Left ventricle myocardium inferior (tissue), 1 donor: ENCODE measurements around the gene SLC25A18. TPM values are rescaled to one million over a fixed set of nuclear protein-coding genes. Genes with fewer than 3 reads are reported as not detected.
A peak's percentile ranks its signal among the peaks of the same experiment; 100 is the strongest.
"Not testable (repeated sequence)": the region's sequence is repeated elsewhere in the genome, so short reads cannot be mapped to it uniquely, and the experiment has no call there.

ENCODE experiments used
- DNase-seq: peaks from one replicate; pipeline ENCODE4 v3.0.0-alpha.2; 2020
- H3K27ac ChIP-seq: fragments of 200-600 bp; replicated peaks from 2 replicates; pipeline ENCODE4 v1.8.0; 2021
- H3K27me3 ChIP-seq: fragments of 200-600 bp; 2 replicates; pipeline ENCODE4 v1.8.0; 2021; ENCODE audit warnings: low read depth
- H3K36me3 ChIP-seq: fragments of 200-600 bp; 2 replicates; pipeline ENCODE4 v1.8.0; 2021
- H3K4me1 ChIP-seq: fragments of 200-600 bp; 2 replicates; pipeline ENCODE4 v1.8.0; 2021
- H3K4me3 ChIP-seq: fragments of 200-600 bp; 2 replicates; pipeline ENCODE4 v1.8.0; 2021; ENCODE audit warnings: mild to moderate bottlenecking, moderate library complexity
- H3K9me3 ChIP-seq: fragments of 200-600 bp; replicated peaks from 2 replicates; pipeline ENCODE4 v1.8.0; 2021
- CTCF ChIP-seq: fragments of 200-600 bp; IDR thresholded peaks from 2 replicates; pipeline ENCODE4 v1.8.0; 2021; ENCODE audit warnings: antibody characterized with exemption, mild to moderate bottlenecking, borderline replicate concordance
- intact Hi-C: fragments of 100-400 bp; cut with micrococcal nuclease; formaldehyde crosslinking; loops from one replicate; pipeline ENCODE4 v1.11.0; 2022
- long read RNA-seq: library from polyadenylated mRNA; unstranded; transcript quantifications from one replicate; pipeline ENCODE4 v2.0.0, GENCODE V29; 2021
- total RNA-seq: library from RNA; stranded (reverse); fragmentation: NEBNext Ultra II Directional; extraction: Animal tissue kit (Norgen Biotek cat#: 25700); gene quantifications from one replicate; pipeline ENCODE4 v1.2.1, GENCODE V29; 2021
- donor health status: DM: no; HTN: yes; CAD: no; lungs with severe emphysema.

The SLC25A18 gene
- total RNA-seq, result 2.7 TPM
- long read RNA-seq, partial matches to known transcripts, result 1 of 4 reads
- long read RNA-seq, other reads (novel, unspliced or antisense), result 1 of 4 reads

GRCh38 chr22:17562906-17563870, at the start of gene SLC25A18:
TSS of gene SLC25A18 (plus strand) at chr22:17563498. CDS start at chr22:17579945, 16,447 bp downstream.
- H3K27me3 ChIP-seq, result no peaks in the 10 kb centered on the region
- intact Hi-C loops, result no loop called here
- peak; percentile 71 for DNase-seq

GRCh38 chr22:17513612-17514011, 49.7 kb upstream of the SLC25A18 start:
- peak overlapping the region; percentile 88 for H3K27ac ChIP-seq
- intact Hi-C loops, result no loop called here
- H3K4me3 ChIP-seq, result no peak overlapping the region
- H3K9me3 ChIP-seq, result no peaks in the 10 kb centered on the region
- no peak for TF ChIP-seq CTCF
- no peaks in the 10 kb centered on the region for H3K27me3 ChIP-seq
- no peaks in the 10 kb centered on the region for H3K36me3 ChIP-seq
- H3K4me1 ChIP-seq, result peaks cover 27% of the 10 kb centered on the region
- DNase-seq, result no peak

More at GRCh38 chr22:17562906-17563870, at the start of gene SLC25A18:
- no peaks in the 10 kb centered on the region for H3K9me3 ChIP-seq
- peak; percentile 33 for TF ChIP-seq CTCF
- peak within 1 kb of the TSS; percentile 98 for H3K27ac ChIP-seq
- H3K4me1 ChIP-seq, result peaks cover 28% of the 10 kb centered on the region
- H3K36me3 ChIP-seq, result no peaks in the 10 kb centered on the region
- peak within 1 kb of the TSS; percentile 44 for H3K4me3 ChIP-seq

GRCh38 chr22:17514084-17514483, 49.2 kb upstream of the SLC25A18 start:
- Histone ChIP-seq H3K36me3 (no peaks in the 10 kb centered on the region), H3K27me3 (no peaks in the 10 kb centered on the region), H3K27ac (peak overlapping the region; percentile 88), H3K9me3 (no peaks in the 10 kb centered on the region), H3K4me1 (peaks cover 30% of the 10 kb centered on the region), H3K4me3 (no peak overlapping the region)
- peak; percentile 44 for DNase-seq
- intact Hi-C loops, result no loop called here
- no peak for TF ChIP-seq CTCF

- no peak for TF ChIP-seq CTCF
- no peaks in the 10 kb centered on the region for H3K9me3 ChIP-seq
- H3K4me3 ChIP-seq, result no peak overlapping the region
- H3K27ac ChIP-seq, result peak overlapping the region; percentile 18
- H3K27me3 ChIP-seq, result no peaks in the 10 kb centered on the region
- intact Hi-C loops, result no loop called here
- peaks cover 28% of the 10 kb centered on the region for H3K4me1 ChIP-seq
- no peaks in the 10 kb centered on the region for H3K36me3 ChIP-seq
- no peak for DNase-seq
Measured at GRCh38 chr22:17518406-17518805, 44.9 kb upstream of the SLC25A18 start.

- Histone ChIP-seq H3K4me1 (peaks cover 13% of the 10 kb centered on the region), H3K27ac (peak overlapping the region; percentile 37)
- H3K9me3 ChIP-seq, H3K27me3 ChIP-seq, H3K36me3 ChIP-seq, intact Hi-C loops, DNase-seq, H3K4me3 ChIP-seq: not testable (repeated sequence)
Measured at GRCh38 chr22:17521971-17522370, 41.3 kb upstream of the SLC25A18 start.

- Histone ChIP-seq H3K36me3 (no peaks in the 10 kb centered on the region), H3K4me1 (no peaks in the 10 kb centered on the region), H3K4me3 (no peak overlapping the region), H3K27ac (no peak overlapping the region), H3K27me3 (no peaks in the 10 kb centered on the region), H3K9me3 (no peaks in the 10 kb centered on the region)
- intact Hi-C loops, result no loop called here
- DNase-seq, result no peak
- TF ChIP-seq CTCF, result no peak
Measured at GRCh38 chr22:17523925-17524324, 39.4 kb upstream of the SLC25A18 start.
